Endodermal cell (in vitro differentiated cells): Measurements from ENCODE around the gene HDAC4. TPM values are rescaled to one million over a fixed set of nuclear protein-coding genes. Genes with fewer than 3 reads are reported as not detected.

ENCODE experiments used
- DNase-seq: peaks from one replicate; pipeline ENCODE4 v3.0.0-alpha.2; 2017
- H3K27ac ChIP-seq: 2 replicates; pipeline ENCODE4 v1.5.1; 2013; ENCODE audit warnings: mild to moderate bottlenecking, low read depth, low read length, moderate library complexity
- H3K27me3 ChIP-seq: 2 replicates; pipeline ENCODE4 v1.6.1; 2013; ENCODE audit warnings: mild to moderate bottlenecking, low read length, moderate library complexity; ENCODE audit not compliant: insufficient read depth, control insufficient read depth, poor library complexity, severe bottlenecking
- H3K36me3 ChIP-seq: 2 replicates; pipeline ENCODE4 v1.7.0; 2013; ENCODE audit warnings: mild to moderate bottlenecking, low read length, moderate library complexity; ENCODE audit not compliant: control insufficient read depth, insufficient read depth
- H3K4me1 ChIP-seq: one replicate; pipeline ENCODE4 v1.7.0; 2013; ENCODE audit warnings: low read length; ENCODE audit not compliant: control insufficient read depth, insufficient read depth
- H3K4me3 ChIP-seq: 2 replicates; pipeline ENCODE4 v1.5.1; 2013; ENCODE audit warnings: mild to moderate bottlenecking, low read length, moderate library complexity
- H3K9ac ChIP-seq: 2 replicates; pipeline ENCODE4 v1.6.1; 2013; ENCODE audit warnings: mild to moderate bottlenecking, low read length, moderate library complexity; ENCODE audit not compliant: poor library complexity, severe bottlenecking; ENCODE audit errors: extremely low read depth
- H3K9me3 ChIP-seq: 2 replicates; pipeline ENCODE4 v1.6.1; 2013; ENCODE audit warnings: mild to moderate bottlenecking, low read length, moderate library complexity; ENCODE audit not compliant: control insufficient read depth
- H3K27ac Mint-ChIP-seq: 2 replicates; pipeline ENCODE4 v1.8.0; 2020; ENCODE audit warnings: mixed read lengths
- H3K27me3 Mint-ChIP-seq: 2 replicates; pipeline ENCODE4 v1.8.0; 2021; ENCODE audit warnings: mild to moderate bottlenecking, mixed read lengths; ENCODE audit not compliant: insufficient read depth
- H3K36me3 Mint-ChIP-seq: 2 replicates; pipeline ENCODE4 v1.8.0; 2020; ENCODE audit warnings: low read depth, mixed read lengths
- H3K4me1 Mint-ChIP-seq: 2 replicates; pipeline ENCODE4 v1.8.0; 2020; ENCODE audit warnings: mixed read lengths
- H3K4me3 Mint-ChIP-seq: 2 replicates; pipeline ENCODE4 v1.8.0; 2020; ENCODE audit warnings: mild to moderate bottlenecking, moderate library complexity, mixed read lengths
- H3K9me3 Mint-ChIP-seq: 2 replicates; pipeline ENCODE4 v1.8.0; 2020; ENCODE audit warnings: mild to moderate bottlenecking, mixed read lengths
- WGBS, 2 experiments: methylation state at CpG; one replicate each; pipeline versions ENCODE4 v1.1.5 to v1.1.7; 2013; ENCODE audit warnings: missing lambda C conversion rate in 2 of 2, mixed read lengths in 1 of 2; ENCODE audit not compliant: insufficient coverage in 1 of 2, insufficient read length in 1 of 2; 5-methylcytosine and 5-hydroxymethylcytosine counted together
- total RNA-seq, 2 donors: library from RNA; stranded (reverse); fragmentation: NEBNext Ultra II Directional in 1 of 2; extraction: Animal tissue kit (Norgen Biotek cat#: 25700) in 1 of 2; gene quantifications; 2 replicates in 1 of 2; 3 replicates in 1 of 2; pipeline ENCODE4 v1.2.1, GENCODE V29; 2021
- TF ChIP-seq, protein P1 (sequence below): fragments of 200-600 bp; sonication (generic); conservative IDR thresholded peaks from 2 replicates; pipeline ENCODE4 v1.5.0; 2021; ENCODE audit warnings: antibody characterized with exemption, mild to moderate bottlenecking

HDAC4 gene
- total RNA-seq, 2 donors from 2014 or later, result 45.7 to 51.2 TPM

DNA sequence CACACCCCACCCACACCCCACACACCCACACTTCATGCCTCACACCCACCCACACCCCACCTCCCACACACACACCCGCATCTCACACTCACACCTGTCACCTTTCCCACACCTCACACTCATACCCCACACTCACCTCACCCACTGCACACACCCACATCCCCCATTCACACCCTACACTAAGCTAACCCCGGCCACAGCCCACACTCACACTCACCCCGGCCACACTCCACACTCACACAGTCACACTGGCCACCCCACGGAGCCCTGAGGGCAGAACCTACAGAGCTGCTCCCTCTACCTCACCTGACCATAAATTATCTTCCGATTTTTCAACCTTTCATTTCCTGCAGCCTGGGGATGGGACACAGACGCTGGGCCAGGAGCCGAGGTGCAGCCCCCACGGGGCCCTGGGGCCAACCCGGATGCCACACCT lies 241.3 kb downstream of the HDAC4 start:
- no peaks in the 10 kb centered on the region for H3K4me1 Mint-ChIP-seq
- H3K27ac ChIP-seq, result no peak overlapping the region
- no peaks in the 10 kb centered on the region for H3K36me3 ChIP-seq
- H3K27ac Mint-ChIP-seq, result no peak overlapping the region
- TF ChIP-seq, protein P1, sequence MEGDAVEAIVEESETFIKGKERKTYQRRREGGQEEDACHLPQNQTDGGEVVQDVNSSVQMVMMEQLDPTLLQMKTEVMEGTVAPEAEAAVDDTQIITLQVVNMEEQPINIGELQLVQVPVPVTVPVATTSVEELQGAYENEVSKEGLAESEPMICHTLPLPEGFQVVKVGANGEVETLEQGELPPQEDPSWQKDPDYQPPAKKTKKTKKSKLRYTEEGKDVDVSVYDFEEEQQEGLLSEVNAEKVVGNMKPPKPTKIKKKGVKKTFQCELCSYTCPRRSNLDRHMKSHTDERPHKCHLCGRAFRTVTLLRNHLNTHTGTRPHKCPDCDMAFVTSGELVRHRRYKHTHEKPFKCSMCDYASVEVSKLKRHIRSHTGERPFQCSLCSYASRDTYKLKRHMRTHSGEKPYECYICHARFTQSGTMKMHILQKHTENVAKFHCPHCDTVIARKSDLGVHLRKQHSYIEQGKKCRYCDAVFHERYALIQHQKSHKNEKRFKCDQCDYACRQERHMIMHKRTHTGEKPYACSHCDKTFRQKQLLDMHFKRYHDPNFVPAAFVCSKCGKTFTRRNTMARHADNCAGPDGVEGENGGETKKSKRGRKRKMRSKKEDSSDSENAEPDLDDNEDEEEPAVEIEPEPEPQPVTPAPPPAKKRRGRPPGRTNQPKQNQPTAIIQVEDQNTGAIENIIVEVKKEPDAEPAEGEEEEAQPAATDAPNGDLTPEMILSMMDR, result no peak
- no peaks in the 10 kb centered on the region for H3K9me3 Mint-ChIP-seq
- H3K4me3 ChIP-seq, result no peak overlapping the region
- H3K36me3 Mint-ChIP-seq, result peaks cover 46% of the 10 kb centered on the region
- no peak overlapping the region for H3K9ac ChIP-seq
- WGBS, 2 experiments, result 85 to 96% methylated on average over 3 to 9 of the region's 9 CpGs
- no peak overlapping the region for H3K4me3 Mint-ChIP-seq
- H3K4me1 ChIP-seq, result no peaks in the 10 kb centered on the region
- DNase-seq, result peak; percentile 20
- H3K27me3 Mint-ChIP-seq, result no peaks in the 10 kb centered on the region
- H3K27me3 ChIP-seq, result no peaks in the 10 kb centered on the region
- no peaks in the 10 kb centered on the region for H3K9me3 ChIP-seq

DNA sequence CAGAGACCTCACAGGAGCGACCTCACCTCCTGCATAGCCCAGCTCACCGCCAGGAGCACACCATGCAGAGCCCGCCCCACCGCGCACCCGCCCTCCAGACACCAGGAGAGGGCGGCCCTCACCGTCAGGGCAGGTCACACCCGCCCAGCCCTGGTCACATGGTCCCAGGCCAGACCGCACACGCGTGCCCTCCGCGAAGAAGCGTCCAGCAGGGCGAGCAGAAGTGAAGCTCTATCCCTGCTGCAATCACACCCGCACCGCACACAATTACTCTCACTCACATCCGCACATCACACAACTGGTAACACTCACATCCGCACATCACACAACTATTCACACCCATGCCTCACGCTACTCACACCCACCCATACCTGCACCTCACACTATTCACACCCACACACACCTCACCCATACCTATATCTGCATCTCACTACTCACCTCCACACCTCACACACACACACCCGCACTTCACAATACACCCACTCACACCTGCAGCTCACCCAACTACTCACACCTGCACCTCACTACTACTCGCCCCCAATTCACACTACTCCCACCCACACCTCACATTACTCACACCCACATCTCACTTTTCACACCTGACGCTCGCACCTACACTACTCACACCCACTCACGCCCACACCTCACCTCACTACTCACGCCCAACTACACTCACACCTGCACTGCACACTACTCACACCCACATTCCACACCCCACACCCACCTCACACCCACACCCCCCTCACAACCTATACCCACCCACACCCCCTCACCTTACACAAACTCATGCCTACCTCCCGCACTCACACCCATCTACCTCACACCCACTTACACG lies 242.0 kb downstream of the HDAC4 start:
- H3K4me3 Mint-ChIP-seq, result no peak overlapping the region
- Histone ChIP-seq H3K4me1 (no peaks in the 10 kb centered on the region), H3K9me3 (no peaks in the 10 kb centered on the region), H3K27me3 (no peaks in the 10 kb centered on the region), H3K36me3 (peaks cover under 1% of the 10 kb centered on the region), H3K27ac (no peak overlapping the region), H3K4me3 (no peak overlapping the region), H3K9ac (no peak overlapping the region)
- H3K27ac Mint-ChIP-seq, result no peak overlapping the region
- 95 to 98% methylated on average over 16 to 29 of the region's 29 CpGs for WGBS, 2 experiments
- H3K36me3 Mint-ChIP-seq, result peaks cover 52% of the 10 kb centered on the region
- DNase-seq, result peak; percentile 62
- H3K27me3 Mint-ChIP-seq, result no peaks in the 10 kb centered on the region
- H3K4me1 Mint-ChIP-seq, result no peaks in the 10 kb centered on the region
- no peaks in the 10 kb centered on the region for H3K9me3 Mint-ChIP-seq
- TF ChIP-seq, protein P1, result peak; percentile 19

DNA sequence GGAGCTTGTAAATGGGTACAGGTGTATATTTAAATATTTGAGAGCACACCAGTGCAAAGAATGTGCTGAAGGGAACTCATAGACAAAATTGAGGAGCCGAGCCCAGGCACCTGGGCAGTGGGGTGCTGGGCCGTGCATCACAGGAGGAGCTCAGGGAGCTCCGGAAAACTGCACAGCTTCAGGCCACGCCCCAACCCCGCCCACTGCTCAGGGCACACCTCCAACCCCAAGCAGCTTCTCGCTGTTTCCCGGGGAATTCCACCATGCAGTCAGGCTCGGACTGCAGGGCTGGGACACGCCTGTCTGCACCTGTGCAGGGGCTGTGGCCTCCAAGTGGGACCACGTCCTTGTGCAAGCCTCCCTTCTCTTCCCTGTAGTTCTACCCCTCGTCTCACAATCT lies 243.0 kb downstream of the HDAC4 start:
- peaks cover 6% of the 10 kb centered on the region for H3K36me3 ChIP-seq
- H3K4me3 ChIP-seq, result no peak overlapping the region
- no peaks in the 10 kb centered on the region for H3K27me3 ChIP-seq
- no peaks in the 10 kb centered on the region for H3K4me1 ChIP-seq
- H3K9me3 ChIP-seq, result no peaks in the 10 kb centered on the region
- 47 to 67% methylated on average over 3 to 11 of the region's 11 CpGs for WGBS, 2 experiments
- Mint-ChIP-seq H3K27ac (no peak overlapping the region), H3K4me1 (no peaks in the 10 kb centered on the region), H3K9me3 (no peaks in the 10 kb centered on the region), H3K36me3 (peaks cover 55% of the 10 kb centered on the region), H3K27me3 (no peaks in the 10 kb centered on the region), H3K4me3 (no peak overlapping the region)
- no peak overlapping the region for H3K27ac ChIP-seq
- no peak overlapping the region for H3K9ac ChIP-seq
- TF ChIP-seq, protein P1, result no peak
- DNase-seq, result peak; percentile 80
